H9 (cell line): Measurements from ENCODE around the gene AHI1. TPM values are rescaled to one million over a fixed set of nuclear protein-coding genes. Genes with fewer than 3 reads are reported as not detected.

Source experiments
- DNase-seq: peaks from one replicate; pipeline ENCODE4 v3.0.0-alpha.2; 2017
- H2AFZ ChIP-seq: one replicate; pipeline ENCODE4 v1.6.1; 2013; ENCODE audit warnings: mild to moderate bottlenecking, low read length, control low read depth, moderate library complexity
- H2AK5ac ChIP-seq: 2 replicates; pipeline ENCODE4 v1.6.1; 2013; ENCODE audit warnings: low read length, control low read depth, mixed read lengths; ENCODE audit not compliant: insufficient read length
- H2BK120ac ChIP-seq: one replicate; pipeline ENCODE4 v1.6.1; 2013; ENCODE audit warnings: low read depth, mild to moderate bottlenecking, low read length, control low read depth, inconsistent platforms; ENCODE audit not compliant: poor library complexity, severe bottlenecking
- H2BK12ac ChIP-seq: 2 replicates; pipeline ENCODE4 v1.6.1; 2013; ENCODE audit warnings: low read length, control low read depth, mixed read lengths, low read depth; ENCODE audit not compliant: insufficient read length
- H2BK15ac ChIP-seq: 2 replicates; pipeline ENCODE4 v1.6.1; 2013; ENCODE audit warnings: low read depth, low read length, control low read depth
- H2BK20ac ChIP-seq: one replicate; pipeline ENCODE4 v1.6.1; 2013; ENCODE audit warnings: low read depth, mild to moderate bottlenecking, low read length, control low read depth, inconsistent platforms; ENCODE audit not compliant: poor library complexity, severe bottlenecking
- H2BK5ac ChIP-seq: 2 replicates; pipeline ENCODE4 v1.6.1; 2013; ENCODE audit warnings: low read length, control low read depth, mixed read lengths; ENCODE audit not compliant: insufficient read length
- H3K14ac ChIP-seq: 2 replicates; pipeline ENCODE4 v1.6.1; 2013; ENCODE audit warnings: low read length, control low read depth; ENCODE audit not compliant: insufficient read depth
- H3K18ac ChIP-seq: 2 replicates; pipeline ENCODE4 v1.6.1; 2013; ENCODE audit warnings: low read depth, mild to moderate bottlenecking, mixed read lengths, low read length, control low read depth; ENCODE audit not compliant: insufficient read length
- H3K23ac ChIP-seq: 2 replicates; pipeline ENCODE4 v1.6.1; 2013; ENCODE audit warnings: low read length, control low read depth, mixed read lengths, low read depth; ENCODE audit not compliant: insufficient read length
- H3K23me2 ChIP-seq: 2 replicates; pipeline ENCODE4 v1.6.1; 2013; ENCODE audit warnings: low read depth, mild to moderate bottlenecking, mixed read lengths, low read length, control low read depth; ENCODE audit not compliant: insufficient read length, poor library complexity, severe bottlenecking
- H3K27ac ChIP-seq: 2 replicates; pipeline ENCODE4 v1.5.1; 2013; ENCODE audit warnings: low read length, control low read depth, mixed read lengths, low read depth; ENCODE audit not compliant: insufficient read length
- H3K27me3 ChIP-seq: 2 replicates; pipeline ENCODE4 v1.6.1; 2013; ENCODE audit warnings: low read length, control low read depth, inconsistent platforms; ENCODE audit not compliant: insufficient read depth
- H3K4ac ChIP-seq: 2 replicates; pipeline ENCODE4 v1.6.1; 2013; ENCODE audit warnings: low read depth, mild to moderate bottlenecking, control low read depth, inconsistent platforms, low read length, moderate library complexity
- H3K4me1 ChIP-seq: 2 replicates; pipeline ENCODE4 v1.6.1; 2013; ENCODE audit warnings: low read length, control low read depth, inconsistent platforms; ENCODE audit not compliant: insufficient read depth
- H3K4me2 ChIP-seq: 2 replicates; pipeline ENCODE4 v1.6.1; 2013; ENCODE audit warnings: low read length, control low read depth, mixed read lengths; ENCODE audit not compliant: insufficient read length, insufficient read depth
- H3K56ac ChIP-seq: 2 replicates; pipeline ENCODE4 v1.6.1; 2013; ENCODE audit warnings: low read depth, mild to moderate bottlenecking, mixed read lengths, low read length, control low read depth; ENCODE audit not compliant: insufficient read length
- H3K79me1 ChIP-seq: 2 replicates; pipeline ENCODE4 v1.6.1; 2013; ENCODE audit warnings: low read depth, mild to moderate bottlenecking, moderate library complexity, low read length, control low read depth, inconsistent platforms; ENCODE audit not compliant: insufficient read depth, poor library complexity, severe bottlenecking
- H3K79me2 ChIP-seq: 2 replicates; pipeline ENCODE4 v1.6.1; 2013; ENCODE audit warnings: low read length, control low read depth, inconsistent platforms; ENCODE audit not compliant: insufficient read depth
- H3K9ac ChIP-seq: 2 replicates; pipeline ENCODE4 v1.6.1; 2013; ENCODE audit warnings: low read length, control low read depth, mixed read lengths; ENCODE audit not compliant: insufficient read length; ENCODE audit errors: extremely low read depth
- H3K9me3 ChIP-seq: one replicate; pipeline ENCODE4 v1.6.1; 2013; ENCODE audit warnings: low read depth, low read length, inconsistent platforms; ENCODE audit not compliant: control insufficient read depth
- H3T11ph ChIP-seq: one replicate; pipeline ENCODE4 v1.6.1; 2013; ENCODE audit warnings: mild to moderate bottlenecking, low read length, control low read depth, inconsistent platforms
- H4K20me1 ChIP-seq: one replicate; pipeline ENCODE4 v1.6.1; 2013; ENCODE audit not compliant: control insufficient read depth, insufficient read length, insufficient read depth
- H4K5ac ChIP-seq: 2 replicates; pipeline ENCODE4 v1.6.1; 2013; ENCODE audit warnings: low read depth, mild to moderate bottlenecking, mixed read lengths, low read length, control low read depth; ENCODE audit not compliant: insufficient read length
- H4K8ac ChIP-seq: replicated peaks from 2 replicates; pipeline ENCODE4 v1.6.1; 2013; ENCODE audit warnings: low read length, control low read depth, mixed read lengths, low read depth; ENCODE audit not compliant: insufficient read length
- H4K91ac ChIP-seq: 2 replicates; pipeline ENCODE4 v1.6.1; 2013; ENCODE audit warnings: low read depth, mild to moderate bottlenecking, moderate library complexity, mixed read lengths, low read length, control low read depth; ENCODE audit not compliant: insufficient read length
- H3K27ac Mint-ChIP-seq, 3 experiments: 2 replicates in 2 of 3; 3 replicates in 1 of 3; pipeline ENCODE4 v1.8.0; 2020 to 2021; ENCODE audit warnings: mixed read lengths in 3 of 3, mild to moderate bottlenecking in 1 of 3, moderate library complexity in 1 of 3
- H3K27me3 Mint-ChIP-seq: 2 replicates; pipeline ENCODE4 v1.8.0; 2021; ENCODE audit warnings: low read depth, mild to moderate bottlenecking, moderate library complexity, mixed read lengths
- H3K36me3 Mint-ChIP-seq, 3 experiments: 2 replicates in 2 of 3; 3 replicates in 1 of 3; pipeline ENCODE4 v1.8.0; 2020 to 2021; ENCODE audit warnings: low read depth in 3 of 3, mixed read lengths in 3 of 3; ENCODE audit not compliant: insufficient read depth in 1 of 3
- H3K4me1 Mint-ChIP-seq, 2 experiments: 2 replicates each; pipeline ENCODE4 v1.8.0; 2020; ENCODE audit warnings: mixed read lengths in 2 of 2
- H3K4me3 Mint-ChIP-seq, 2 experiments: 2 replicates in 1 of 2; 3 replicates in 1 of 2; pipeline ENCODE4 v1.8.0; 2020 to 2021; ENCODE audit warnings: mild to moderate bottlenecking in 2 of 2, mixed read lengths in 2 of 2, moderate library complexity in 1 of 2
- H3K9me3 Mint-ChIP-seq, 2 experiments: 2 replicates in 1 of 2; 3 replicates in 1 of 2; pipeline ENCODE4 v1.8.0; 2020; ENCODE audit warnings: mild to moderate bottlenecking in 2 of 2, mixed read lengths in 2 of 2, moderate library complexity in 1 of 2
- total RNA-seq: library from RNA; stranded (reverse); gene quantifications from 2 replicates; pipeline ENCODE4 v1.2.1, GENCODE V29; 2021
- TF ChIP-seq, protein P1 (sequence below): fragments of 200-600 bp; sonication (generic); conservative IDR thresholded peaks from 3 replicates; pipeline ENCODE4 v1.8.0; 2021; ENCODE audit warnings: antibody characterized with exemption, mild to moderate bottlenecking

The AHI1 gene
- total RNA-seq, 1 experiment from 2014 or later = 9.9 TPM

DNA sequence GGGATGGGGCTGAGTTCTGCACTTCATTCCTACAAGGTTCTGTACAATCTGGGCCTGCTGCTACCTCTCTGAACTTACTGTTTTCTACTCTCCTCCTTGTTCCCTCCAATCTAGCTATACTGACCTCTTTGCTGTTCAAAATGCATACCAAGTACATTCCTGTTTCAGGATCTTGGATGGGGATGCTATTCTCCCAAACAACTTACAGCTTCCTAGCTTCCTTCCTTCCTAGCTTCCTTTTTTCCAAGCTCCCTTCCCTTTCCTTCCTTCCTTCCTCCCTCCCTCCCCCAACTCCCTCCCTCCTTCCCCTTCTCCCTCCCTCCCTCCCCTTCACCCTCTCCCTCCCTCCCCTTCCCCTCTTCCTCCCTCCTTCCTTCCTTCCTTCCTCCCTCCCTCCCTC is 117.9 kb downstream of the AHI1 start:
- Histone ChIP-seq H2BK5ac (no peak overlapping the region), H3K9me3 (no peaks in the 10 kb centered on the region), H3K14ac (no peak overlapping the region), H2BK20ac (no peak overlapping the region), H2AK5ac (no peak overlapping the region), H3K9ac (no peak overlapping the region), H3T11ph (no peak overlapping the region), H4K20me1 (no peaks in the 10 kb centered on the region), H3K4ac (no peak overlapping the region), H4K8ac (no peak overlapping the region), H3K4me2 (no peak overlapping the region), H4K91ac (no peak overlapping the region), H3K18ac (no peak overlapping the region), H2BK12ac (no peak overlapping the region), H2BK120ac (no peak overlapping the region), H3K56ac (no peak overlapping the region), H3K79me2 (no peaks in the 10 kb centered on the region), H2BK15ac (no peak overlapping the region), H3K23me2 (no peaks in the 10 kb centered on the region), H3K27me3 (no peaks in the 10 kb centered on the region), H2AFZ (no peak overlapping the region), H3K4me1 (no peaks in the 10 kb centered on the region), H4K5ac (no peak overlapping the region), H3K23ac (no peak overlapping the region), H3K27ac (no peak overlapping the region), H3K79me1 (no peaks in the 10 kb centered on the region)
- Mint-ChIP-seq H3K4me1 (peaks cover 2 to 5% of the 10 kb centered on the region in 2 experiments; a peak in 3 of 4 replicates), H3K27me3 (no peaks in the 10 kb centered on the region), H3K27ac (no peak overlapping the region), H3K36me3 (no peaks in the 10 kb centered on the region), H3K9me3 (no peaks in the 10 kb centered on the region), H3K4me3 (no peak overlapping the region)
- no peak for DNase-seq
- TF ChIP-seq, protein P1, sequence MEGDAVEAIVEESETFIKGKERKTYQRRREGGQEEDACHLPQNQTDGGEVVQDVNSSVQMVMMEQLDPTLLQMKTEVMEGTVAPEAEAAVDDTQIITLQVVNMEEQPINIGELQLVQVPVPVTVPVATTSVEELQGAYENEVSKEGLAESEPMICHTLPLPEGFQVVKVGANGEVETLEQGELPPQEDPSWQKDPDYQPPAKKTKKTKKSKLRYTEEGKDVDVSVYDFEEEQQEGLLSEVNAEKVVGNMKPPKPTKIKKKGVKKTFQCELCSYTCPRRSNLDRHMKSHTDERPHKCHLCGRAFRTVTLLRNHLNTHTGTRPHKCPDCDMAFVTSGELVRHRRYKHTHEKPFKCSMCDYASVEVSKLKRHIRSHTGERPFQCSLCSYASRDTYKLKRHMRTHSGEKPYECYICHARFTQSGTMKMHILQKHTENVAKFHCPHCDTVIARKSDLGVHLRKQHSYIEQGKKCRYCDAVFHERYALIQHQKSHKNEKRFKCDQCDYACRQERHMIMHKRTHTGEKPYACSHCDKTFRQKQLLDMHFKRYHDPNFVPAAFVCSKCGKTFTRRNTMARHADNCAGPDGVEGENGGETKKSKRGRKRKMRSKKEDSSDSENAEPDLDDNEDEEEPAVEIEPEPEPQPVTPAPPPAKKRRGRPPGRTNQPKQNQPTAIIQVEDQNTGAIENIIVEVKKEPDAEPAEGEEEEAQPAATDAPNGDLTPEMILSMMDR = no peak
